Kidney capillary endothelial cell (primary cell): Measurements from ENCODE around the gene CFAP61.
A peak's percentile ranks its signal among the peaks of the same experiment; 100 is the strongest.

Experiments used
- DNase-seq: peaks from one replicate; pipeline ENCODE4 v3.0.0-alpha.2; 2018; ENCODE audit warnings: low spot score

The CFAP61 gene

DNA sequence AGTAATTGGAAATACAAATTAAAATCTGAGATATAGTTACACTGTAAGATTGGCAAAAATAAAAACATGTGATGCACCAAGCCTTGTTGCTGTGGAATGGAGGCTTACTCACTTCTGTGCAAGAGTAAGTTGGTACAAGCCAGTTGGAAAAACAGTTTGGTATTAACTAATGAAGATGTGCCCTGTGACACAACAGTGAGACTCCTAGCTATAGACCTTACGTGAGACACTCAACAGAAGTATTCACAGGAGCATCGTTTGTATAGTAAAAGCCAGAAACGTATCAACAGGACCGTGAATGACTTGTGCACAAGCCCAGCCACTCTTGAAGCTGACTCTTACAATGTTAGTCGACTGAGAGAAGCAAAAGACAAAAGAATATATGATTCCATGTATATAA, 20.5 kb upstream of the CFAP61 start:
- DNase-seq = no peak

DNA sequence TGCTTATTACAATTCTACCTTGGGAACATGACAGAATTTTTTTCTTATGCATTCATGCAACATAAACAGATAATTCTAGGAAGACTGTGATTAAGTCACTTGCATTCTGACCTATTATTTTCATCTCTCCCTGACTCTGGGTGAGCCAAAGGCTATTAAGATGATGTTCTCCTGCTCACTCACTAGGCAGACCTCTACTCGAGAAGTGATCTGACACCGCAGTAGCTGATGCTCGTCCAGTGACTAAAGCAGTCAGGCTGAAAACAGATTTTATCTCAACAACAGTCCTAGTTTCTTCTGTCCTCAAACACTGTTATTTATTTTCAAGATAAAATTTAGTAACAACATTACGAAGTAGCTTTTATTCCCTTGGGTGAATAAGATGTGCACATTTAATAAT, 17.8 kb upstream of the CFAP61 start:
- DNase-seq = no peak

DNA sequence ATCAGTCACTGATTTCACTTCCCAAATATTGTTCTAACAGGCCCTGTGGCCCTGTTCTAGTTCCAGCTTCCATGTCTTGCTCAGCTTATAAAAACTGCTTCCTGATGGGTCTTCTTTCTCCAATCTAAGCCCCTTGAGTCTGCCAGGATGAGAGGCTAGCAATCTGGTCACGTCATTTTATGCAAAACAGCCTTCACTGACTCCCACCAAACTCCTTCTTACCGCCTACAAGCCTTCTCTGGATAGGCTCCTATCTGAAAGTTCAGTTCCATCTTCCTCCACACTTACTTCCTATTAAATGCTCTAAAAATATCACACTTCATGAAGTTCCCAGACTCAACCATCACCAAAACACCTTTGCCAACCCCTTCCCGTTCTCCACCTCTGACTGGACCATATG, 15.6 kb upstream of the CFAP61 start:
- no peak for DNase-seq

DNA sequence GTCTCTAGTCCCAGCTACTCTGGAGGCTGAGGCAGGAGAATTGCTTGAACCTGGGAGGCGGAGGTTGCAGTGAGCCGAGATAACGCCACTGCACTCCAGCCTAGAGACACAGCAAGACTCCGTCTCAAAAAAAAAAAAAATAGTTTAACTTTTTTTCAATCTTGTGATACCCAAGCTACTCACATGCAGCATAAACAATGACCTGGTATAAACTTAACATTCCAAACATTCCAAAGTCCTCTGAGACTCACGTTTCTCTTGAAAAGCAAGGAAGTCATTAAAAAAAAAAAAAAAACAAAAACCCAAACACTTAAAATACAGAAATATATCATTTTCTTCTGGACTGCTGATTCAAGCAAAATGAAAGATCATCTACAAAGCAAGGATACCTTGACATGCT, 14.4 kb upstream of the CFAP61 start:
- DNase-seq = peak; percentile 22

DNA sequence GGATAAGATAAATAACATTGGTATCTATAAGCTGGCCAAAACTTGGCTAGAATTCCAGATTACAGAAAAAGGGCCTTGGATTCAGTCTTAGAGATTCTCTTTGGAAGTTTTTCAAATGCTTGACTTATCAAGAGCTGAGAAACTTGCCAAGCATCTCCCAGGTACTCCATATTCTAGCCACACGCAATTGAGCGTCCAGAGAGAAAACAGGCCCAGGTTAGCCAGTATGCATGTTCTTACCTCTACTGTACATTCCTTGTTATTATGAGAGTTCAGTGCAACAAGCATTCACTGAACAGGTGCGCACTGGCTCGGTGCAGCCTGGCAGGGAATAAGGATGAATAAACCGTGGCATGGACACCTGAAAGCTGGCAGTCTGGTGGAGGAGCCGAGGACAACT, 13.7 kb upstream of the CFAP61 start:
- no peak for DNase-seq

DNA sequence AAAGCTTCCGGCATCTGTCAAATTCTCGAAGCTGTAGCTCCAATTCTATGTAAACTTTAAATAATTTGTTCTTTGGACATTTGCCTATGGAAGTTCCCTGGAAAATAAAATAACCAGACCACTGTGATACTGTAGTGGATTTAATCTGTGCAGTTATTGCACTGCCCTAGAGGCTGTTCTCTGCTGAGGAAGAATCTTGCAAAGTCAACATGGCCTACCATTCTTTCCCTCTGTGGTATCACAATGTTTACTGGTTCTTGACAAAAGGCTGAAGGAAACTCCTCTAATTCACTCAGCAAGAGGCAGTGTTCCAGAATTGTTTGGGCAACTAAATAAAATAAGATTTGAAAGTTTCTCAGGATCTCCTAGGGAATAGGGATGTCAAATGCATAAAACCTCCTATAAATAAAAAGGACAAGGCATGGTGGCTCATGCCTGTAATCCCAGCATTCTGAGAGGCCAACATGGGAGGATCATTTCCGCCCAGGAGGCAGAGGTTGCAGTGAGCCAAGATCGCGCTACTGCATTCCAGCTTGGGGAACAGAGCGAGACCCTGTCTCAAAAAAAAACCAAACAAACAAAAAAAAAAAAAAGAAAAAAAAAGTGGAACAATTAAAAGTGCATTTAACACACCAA, 12.5 kb upstream of the CFAP61 start:
- DNase-seq = no peak

DNA sequence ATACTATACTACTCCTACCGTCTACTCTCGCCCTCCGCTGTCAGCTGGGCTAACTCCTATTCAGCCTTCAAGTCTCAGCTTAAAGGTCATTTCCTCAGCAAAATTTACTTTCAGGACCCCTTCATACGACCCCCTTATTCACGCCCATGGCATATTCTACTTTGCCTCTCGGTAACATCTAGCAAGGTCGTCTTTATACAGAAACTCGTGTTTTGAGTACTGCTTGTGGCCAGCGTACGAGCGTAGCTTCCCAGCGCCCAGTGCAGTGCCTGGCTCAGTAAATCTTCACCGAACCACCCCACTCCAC, 612 bp upstream of the CFAP61 start:
- DNase-seq = peak; percentile 10

DNA sequence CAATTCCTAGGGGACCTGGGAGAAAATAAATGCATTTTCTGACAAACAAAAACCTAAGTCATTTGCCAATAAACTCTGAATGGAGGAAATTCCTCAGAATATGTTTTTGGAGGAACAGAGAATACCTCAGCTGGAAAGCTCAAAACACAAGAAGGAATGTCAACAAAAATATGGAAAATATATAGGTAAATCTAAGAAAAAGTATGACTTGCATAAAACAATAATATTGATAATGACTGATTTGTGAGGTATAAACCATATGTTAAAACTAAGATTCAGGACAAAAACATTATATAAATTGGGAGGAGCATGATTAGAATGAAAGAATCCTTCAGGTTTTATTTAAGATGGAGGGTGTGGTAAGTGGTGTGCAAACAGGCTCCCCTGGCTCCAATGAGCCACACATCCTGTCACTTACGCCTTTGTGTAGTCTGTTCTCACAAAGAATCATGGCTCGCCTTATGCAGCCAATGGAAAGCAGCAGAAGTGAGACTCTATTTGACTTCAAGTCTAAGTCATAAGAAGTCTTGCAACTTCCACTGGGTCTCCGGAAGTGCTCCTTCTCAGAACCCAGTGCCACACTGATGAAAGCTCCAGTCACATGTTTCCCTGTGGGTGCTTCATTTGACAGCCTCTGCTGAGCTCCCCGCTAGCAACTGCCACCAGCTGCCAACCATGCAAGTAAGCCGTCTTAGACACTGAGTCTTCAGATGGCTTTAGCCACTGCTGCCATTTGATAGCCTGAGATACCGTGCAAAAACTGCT, 8.1 kb downstream of the CFAP61 start:
- DNase-seq = no peak

DNA sequence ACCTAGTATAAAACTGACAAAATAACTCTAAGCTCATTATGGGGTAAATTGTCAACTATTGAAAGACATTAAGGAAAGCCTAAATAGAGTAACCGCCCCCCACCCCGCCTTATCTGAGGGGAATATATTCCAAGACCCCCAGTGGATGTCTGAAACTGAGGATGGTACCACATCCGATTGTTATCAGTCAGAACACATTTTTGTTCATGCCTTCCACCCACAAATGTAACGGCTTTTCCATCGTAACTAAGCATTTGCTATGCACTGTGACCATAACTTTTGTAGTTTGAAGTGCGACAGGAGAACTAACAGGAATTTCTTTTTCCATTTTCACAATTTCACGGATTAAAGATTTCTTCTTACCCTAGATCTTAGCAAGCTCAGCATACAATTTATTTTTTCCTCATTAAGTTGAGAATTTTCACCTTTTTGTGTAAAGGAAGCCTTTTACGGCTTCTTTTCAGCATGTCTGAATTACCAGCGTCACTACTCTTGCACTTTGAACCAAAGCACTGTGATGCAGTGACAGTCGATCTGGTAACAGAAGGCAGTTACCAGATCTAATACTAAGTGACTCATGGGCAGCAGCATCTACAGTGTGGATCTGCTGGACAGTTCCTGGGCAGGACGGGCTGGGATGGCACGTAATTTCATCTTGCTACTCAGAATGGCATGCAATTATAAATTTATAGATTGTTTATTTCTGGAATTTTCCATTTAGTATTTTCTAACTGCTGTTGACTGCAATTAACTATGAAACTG, 11.8 kb downstream of the CFAP61 start:
- DNase-seq = no peak

DNA sequence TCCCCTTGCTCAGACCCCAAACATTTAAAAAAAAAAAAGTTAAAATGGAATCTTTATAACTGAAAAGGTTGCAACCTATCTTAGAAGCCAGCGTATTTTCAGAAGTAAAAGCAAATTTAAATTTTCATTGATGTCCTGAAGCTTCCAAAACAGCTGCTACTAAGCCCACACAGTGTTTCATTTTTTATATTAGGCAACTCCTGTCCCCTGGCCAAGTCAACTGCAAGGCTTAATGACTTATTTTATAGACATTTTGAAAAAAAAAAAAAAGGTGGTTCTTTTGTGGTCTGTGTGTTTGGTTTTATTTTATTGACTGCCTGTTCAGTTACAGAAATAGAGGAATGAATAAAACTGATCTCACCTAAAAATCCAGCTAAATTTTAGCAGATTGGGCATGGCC, 13.0 kb downstream of the CFAP61 start:
- no peak for DNase-seq

DNA sequence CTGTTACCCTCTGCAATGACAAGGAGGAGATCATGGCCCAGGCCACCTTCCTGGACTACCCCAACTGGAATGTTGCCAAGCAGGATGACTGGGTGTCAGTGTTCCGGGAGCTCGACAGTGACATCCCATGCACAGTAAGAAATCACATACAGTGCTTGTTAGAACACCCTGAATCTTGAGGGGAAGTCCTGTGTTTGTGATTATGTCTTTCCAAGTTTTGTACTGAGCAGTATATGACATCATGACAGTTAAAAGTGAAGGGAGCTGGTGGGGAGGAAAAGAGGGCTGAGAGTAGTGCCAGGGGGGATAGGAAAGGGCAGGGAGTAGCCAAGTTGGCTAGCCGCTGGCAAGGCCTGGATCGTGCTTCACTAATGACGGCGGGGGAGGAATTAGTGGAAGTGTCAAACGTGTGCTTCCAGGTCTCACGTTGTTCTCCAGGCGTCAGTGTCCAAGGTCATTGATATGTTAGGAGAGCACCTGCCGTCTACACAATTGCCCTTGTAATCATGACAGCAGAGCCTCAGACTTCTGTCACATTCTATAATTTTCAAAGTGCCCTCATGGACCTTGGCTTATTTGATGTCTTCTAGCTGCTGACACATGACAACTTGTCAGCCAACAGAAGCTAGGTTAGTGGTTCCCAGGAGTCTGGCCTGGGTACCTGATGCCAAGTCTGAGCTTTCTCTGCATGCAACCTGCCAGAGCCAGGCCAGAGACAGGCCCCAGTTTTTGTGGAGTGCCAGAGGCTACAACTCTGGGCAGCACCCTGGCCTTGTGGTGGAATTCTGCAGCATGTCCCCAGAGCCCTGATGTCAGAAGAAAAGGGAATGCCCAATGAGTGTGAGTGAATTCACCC, 18.8 kb downstream of the CFAP61 start:
- peak; percentile 20 for DNase-seq

DNA sequence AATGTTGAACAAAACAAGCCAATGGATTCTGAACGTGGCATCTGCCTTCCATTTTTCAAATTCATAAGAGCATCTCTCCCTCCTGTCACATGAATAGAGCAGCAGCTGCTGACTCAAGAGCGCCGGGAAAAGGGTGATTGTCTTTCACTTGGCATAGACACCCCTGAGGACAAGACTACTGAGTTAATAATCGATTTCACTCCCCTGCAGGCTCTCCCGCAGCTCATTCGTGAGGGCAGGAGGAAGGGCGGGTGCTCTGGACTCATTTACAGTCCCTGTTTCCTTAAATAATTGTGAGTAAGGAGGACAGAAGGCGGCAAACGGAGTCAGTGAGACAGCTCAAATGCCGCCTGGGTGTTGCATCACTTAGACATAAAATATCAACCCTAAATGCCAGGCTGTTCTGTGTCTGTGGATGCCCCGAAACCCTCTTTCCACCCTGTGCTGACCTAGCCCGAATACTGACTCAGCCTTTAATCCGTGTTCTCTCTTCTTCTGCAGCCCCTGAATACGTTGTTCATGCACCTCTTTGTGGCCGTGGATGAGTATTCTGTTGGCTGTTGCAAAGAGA, 21.6 kb downstream of the CFAP61 start:
- DNase-seq = no peak

DNA sequence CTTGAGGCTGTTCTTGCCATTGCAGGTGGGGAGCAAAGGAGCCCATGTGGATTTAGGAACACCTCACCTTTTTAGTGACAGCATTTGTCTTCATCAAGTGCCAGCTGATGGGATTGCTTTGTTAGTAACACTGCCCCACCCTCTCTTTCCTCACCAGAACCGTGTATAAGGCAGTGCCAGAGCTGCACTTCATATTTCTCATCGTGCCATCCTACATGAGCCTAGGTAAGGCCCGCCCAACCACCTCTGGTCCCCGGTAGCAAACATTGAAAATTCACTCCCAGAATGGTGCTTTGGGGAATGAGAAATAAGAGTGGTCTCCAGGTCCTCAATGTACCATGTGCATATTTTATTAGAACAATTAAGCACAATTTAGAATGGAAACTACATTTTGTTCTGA, 22.7 kb downstream of the CFAP61 start:
- no peak for DNase-seq

DNA sequence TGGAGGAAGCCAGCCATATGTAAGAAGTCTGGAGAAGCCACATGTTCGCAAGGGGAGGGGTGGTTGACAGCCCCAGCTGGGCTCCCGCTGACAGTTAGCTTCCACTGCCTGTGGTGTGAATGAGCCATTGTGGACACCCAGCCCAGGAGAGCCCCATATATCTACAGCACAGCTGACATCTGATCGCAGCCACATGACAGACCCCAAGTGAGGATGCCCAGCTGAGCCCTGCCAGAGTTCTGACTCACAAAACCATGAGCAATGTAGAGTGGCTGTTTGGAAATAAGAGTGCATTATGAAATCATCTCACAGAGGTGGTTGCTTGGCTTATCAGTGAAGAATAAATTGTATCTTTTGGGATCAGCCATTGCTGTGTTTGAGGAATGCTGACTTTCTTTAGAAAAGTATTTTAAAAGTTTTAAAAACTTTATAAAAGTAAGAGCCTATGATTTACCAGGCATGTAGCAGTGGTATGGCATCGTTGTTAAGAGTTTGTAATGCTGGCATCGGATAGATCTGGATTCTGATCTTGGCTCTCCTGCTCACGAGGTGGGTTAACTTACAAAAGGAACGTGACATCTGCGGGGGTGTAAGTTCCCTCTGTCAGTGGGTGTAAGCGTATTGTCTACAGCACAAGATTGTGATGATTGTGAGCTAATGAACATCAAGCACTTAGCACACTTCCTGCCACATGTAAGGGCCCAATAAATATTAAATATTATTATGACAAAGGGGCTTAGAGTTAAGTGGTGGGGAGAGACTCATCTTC, 24.1 kb downstream of the CFAP61 start:
- DNase-seq = no peak

DNA sequence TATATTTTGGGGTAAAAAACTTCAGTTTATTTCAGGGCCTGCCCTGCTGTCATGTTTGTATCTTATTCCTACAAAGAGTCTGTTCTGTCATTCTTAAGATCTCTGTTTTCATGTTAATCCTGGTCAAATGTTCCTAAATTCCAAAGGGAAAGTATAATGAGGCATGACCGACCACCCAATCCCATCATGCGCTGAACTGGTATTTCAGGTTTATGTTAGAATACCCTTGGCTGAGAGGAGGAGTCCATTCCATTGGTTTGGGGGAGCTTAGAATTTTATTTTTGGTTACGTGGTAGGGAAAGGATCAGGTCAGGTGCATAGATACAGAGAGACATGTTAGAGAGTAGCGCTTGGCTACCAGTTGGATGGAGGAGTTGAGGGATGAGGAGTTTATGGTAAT, 25.7 kb downstream of the CFAP61 start:
- no peak for DNase-seq

DNA sequence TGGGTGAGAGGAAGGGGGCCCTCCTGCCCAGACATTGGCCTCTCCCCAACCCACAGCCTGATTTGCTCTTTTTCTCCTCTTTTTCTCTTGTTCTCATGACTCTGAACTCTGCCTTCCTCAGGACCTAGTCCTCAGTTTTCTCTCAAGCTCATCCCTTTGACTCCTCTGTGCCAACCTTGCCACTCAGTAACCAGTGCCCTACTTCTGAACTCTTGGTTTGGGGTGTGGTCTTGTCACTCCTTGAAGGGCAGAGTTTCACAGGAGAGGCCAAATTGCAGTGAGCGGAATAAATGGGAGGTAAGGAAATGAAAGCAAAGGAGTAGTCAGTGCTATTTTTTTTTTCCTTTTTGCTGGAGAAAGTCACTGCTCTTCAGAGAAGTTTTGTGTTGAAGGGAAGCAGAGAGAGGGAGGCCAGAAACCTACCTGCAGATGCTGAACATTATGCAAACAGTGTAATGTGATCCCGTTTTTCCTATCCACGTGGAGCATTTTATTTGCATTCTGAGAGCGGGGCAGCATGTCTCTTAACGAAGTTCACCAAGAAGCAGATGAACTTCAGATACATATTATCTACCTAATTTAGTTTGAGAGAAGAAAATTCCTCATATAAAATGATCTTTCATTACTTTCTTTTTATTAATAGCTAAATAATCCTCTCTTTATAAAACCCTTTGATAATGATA, 26.9 kb downstream of the CFAP61 start:
- no peak for DNase-seq

DNA sequence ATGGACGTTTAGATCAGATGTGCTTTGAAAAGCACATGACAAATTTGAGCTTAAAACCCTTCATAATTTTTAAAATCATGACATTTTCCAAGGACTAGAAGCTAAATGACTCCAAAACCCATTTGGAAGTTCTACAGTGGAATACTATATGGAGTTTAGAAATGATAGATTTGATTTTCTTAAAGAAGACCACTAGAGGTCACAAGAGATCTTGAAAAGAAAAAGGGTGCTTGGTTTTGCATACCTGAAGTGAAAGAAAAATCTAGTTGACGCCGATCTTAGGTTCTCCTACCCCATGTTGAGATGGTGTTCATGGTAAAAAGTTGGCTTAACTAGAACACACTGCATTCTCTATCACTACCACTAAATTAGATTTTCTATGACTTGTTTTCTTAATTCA, 31.5 kb downstream of the CFAP61 start:
- peak; percentile 33 for DNase-seq

DNA sequence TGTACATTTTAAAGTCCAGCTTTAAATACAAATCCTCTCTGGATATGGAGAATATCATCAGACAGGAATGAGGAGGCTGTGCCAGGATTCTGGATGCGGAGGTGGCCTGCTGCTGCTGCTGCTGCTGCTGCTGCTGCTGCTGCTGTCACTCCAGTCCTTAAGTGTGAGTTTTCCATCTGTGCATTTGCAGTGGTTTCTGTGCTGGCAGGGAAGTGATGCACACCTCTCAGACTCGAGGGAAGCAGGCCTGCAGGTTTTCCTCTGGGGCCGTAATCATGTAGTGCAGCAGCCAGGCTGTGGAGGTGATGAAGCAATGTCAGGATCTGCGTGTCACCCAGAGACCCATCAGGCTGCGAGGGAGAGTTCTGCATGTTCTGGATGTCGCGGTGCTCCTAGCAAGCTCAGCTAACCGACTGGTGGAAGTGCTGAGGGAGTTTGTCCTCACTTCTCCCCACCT, 32.0 kb downstream of the CFAP61 start:
- no peak for DNase-seq

DNA sequence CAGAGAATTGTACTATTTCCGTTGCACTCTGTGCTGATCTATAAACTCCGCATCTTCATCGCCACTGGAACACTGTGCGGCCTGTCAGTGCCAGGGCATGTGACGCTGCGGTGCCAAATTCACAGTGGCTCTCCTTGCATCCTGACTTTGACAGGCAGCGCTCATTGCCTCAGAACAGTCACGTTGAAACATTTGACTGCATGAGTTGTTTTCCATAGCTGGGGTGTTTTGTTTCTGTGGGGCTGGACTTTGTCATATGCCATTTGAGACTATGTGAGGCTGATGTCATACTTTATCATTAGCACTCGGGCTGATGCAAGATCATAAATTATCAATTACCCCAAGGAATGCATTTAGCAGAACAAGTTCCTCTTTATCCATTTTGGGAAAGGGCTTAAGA, 32.7 kb downstream of the CFAP61 start:
- DNase-seq = no peak

DNA sequence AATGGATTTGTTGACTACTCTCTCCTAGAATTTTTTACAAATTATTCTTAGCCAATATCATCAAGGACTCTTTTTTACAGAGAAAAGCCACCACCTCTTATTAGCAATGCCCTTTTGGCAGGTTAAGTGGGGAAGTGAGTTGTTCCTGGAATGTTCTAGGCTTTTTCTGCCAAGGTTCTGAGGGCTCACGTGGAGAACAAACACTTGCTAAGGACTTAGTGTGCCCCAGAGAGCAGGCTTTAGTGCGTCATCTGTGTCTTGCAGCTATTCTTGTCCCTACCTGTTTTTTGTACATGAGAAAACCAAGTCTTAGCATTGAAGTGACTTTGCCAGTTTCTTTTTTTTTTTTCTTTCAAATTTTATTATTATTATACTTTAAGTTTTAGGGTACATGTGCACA, 33.5 kb downstream of the CFAP61 start:
- DNase-seq = no peak

DNA sequence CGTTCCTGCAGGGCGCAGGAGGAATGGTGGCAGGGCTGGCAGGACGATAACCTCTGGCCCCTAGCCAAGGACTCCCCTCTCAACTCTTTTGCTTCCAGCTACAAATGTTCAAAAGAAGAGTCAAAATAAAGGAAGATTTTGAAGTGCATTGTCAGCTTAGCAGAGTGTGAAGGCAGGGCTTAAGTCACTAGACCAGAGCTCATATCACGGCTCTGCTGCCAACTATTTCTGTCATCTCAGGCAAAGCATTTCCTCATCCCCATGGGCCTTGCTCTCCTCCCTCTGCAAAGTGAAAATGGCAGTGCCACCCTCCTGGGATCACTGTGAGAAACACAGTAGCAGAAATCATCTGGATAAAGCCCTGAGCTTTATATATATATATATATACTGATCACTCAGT, 36.7 kb downstream of the CFAP61 start:
- no peak for DNase-seq
